ENCODE measurements around the gene TRA2A.

DNA sequence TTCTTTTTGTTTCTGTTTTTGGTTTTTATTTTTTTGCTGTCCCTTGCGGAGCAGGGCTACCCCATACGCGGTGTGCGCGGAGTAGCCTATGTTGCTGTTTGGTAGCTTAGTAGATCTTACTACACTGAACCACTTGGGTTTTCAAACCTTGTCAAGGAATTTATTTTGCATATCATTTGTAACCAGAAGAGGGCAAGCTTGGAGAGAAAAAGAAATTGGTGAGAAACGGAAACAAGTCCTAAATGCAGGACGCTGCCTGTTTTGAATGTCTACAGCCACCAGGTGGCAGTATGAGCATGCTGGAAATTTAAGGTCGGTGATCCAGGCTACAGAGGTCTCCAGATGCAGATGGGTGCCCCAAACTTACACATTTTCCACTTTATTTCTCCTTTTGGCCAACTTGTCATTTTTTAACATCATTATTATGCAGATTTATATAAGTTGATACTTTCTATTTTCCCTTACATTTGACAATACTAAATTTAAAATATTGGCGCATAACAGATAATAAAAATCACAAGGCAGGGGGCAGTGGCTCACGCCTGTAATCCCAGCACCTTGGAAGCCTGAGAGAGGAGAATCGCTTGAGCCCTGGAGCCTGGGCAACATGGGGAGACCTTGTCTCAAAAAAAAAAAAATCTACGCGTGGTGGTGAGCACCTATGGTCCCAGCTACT is 15.3 kb upstream of the TRA2A start:
- TF ChIP-seq, protein P1, sequence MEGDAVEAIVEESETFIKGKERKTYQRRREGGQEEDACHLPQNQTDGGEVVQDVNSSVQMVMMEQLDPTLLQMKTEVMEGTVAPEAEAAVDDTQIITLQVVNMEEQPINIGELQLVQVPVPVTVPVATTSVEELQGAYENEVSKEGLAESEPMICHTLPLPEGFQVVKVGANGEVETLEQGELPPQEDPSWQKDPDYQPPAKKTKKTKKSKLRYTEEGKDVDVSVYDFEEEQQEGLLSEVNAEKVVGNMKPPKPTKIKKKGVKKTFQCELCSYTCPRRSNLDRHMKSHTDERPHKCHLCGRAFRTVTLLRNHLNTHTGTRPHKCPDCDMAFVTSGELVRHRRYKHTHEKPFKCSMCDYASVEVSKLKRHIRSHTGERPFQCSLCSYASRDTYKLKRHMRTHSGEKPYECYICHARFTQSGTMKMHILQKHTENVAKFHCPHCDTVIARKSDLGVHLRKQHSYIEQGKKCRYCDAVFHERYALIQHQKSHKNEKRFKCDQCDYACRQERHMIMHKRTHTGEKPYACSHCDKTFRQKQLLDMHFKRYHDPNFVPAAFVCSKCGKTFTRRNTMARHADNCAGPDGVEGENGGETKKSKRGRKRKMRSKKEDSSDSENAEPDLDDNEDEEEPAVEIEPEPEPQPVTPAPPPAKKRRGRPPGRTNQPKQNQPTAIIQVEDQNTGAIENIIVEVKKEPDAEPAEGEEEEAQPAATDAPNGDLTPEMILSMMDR (IDR thresholded peaks at IDR 0.05; ENCODE audit: extremely low read depth in 1 of 2, insufficient read depth in 1 of 2, low read depth in 1 of 2, low read length in 2 of 2), result peak; percentile 82 to 97
- TF ChIP-seq MYC (IDR thresholded peaks at IDR 0.05; ENCODE audit: low read depth, low read length) (no peak), FOS (IDR thresholded peaks at IDR 0.05; ENCODE audit: borderline replicate concordance, insufficient read depth, low read length) (no peak), EZH2 (IDR thresholded peaks at IDR 0.05; ENCODE audit: borderline replicate concordance, low read depth, low read length, severe bottlenecking) (no peak), POLR2AphosphoS5 (IDR thresholded peaks at IDR 0.05; ENCODE audit: insufficient read depth, low read depth, low read length) (no peak)
